ENCODE results near the gene LY6G5C. TPM values are rescaled to one million over a fixed set of nuclear protein-coding genes. Genes with fewer than 3 reads are reported as not detected.

Gene LY6G5C
- total and polyA plus RNA-seq, 2 of the 13 experiments (the other 11 are each of a cell fraction or from before 2014, with no cell fraction given) = 0.33 to 0.55 TPM

DNA sequence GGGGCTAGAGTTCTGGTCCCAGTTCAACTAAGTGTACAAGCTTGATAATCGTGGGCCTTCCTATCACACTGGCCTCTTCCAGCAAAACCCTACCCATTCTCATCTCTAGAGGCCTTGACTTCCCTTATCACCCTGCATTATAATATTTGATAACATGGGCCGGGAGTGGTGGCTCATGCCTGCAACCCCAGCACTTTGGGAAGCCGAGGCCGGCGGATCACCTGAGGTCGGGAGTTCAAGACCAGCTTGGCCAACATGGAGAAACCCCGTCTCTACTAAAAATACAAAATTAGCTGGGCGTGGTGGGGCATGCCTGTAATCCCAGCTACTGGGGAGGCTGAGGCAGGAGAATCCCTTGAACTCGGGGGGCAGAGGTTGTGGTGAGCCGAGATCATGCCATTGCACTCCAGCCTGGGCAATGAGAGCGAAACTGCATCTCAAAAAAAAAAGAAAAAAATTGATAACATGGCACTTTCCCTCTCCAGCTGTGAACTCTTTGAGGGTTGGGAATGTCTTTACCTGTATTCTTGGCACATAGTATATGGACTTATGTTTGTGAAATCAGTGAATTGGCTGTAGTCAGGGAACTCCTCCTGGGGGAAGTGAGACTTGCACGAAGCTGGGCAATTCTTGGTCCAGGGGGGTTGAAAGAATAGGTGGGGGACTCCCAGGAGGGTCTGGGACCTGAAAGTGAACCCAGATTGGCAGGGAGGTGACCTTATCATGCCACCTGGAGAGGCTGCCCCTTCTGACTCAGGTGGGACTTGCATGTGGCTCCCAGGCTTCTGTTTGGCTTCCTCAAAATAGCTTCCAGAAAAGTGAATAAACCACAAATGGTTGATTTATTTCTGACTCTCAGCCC is 19.4 kb downstream of the LY6G5C start (continued):
- TF ChIP-seq BCL6 (CRISPR knock-in tag; IDR thresholded peaks at IDR 0.05) = no peak
- 0 out of 2 replicates have a peak, but pooled peaks have one; percentile 5 for TF ChIP-seq TARDBP (CRISPR knock-in tag; IDR thresholded peaks at IDR 0.05)
- no peak for TF ChIP-seq ZKSCAN5 (CRISPR knock-in tag; IDR thresholded peaks at IDR 0.05)
- no peak for TF ChIP-seq ZNF121 (CRISPR knock-in tag; IDR thresholded peaks at IDR 0.05)
- TF ChIP-seq, protein P1, sequence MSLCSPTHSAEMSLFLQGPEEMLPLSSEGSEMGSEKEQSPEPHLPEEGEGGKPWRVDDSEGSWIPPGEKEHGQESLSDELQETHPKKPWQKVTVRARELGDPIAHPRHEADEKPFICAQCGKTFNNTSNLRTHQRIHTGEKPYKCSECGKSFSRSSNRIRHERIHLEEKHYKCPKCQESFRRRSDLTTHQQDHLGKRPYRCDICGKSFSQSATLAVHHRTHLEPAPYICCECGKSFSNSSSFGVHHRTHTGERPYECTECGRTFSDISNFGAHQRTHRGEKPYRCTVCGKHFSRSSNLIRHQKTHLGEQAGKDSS (CRISPR knock-in tag; IDR thresholded peaks at IDR 0.05; ENCODE audit: borderline replicate concordance, low read depth) = no peak
- no peak for TF ChIP-seq RCOR2 (CRISPR knock-in tag; IDR thresholded peaks at IDR 0.05)
- TF ChIP-seq CHCHD3 (CRISPR knock-in tag; IDR thresholded peaks at IDR 0.05) = no peak
- no peak for TF ChIP-seq ZNF782 (CRISPR knock-in tag; IDR thresholded peaks at IDR 0.05; ENCODE audit: borderline replicate concordance)
- TF ChIP-seq ZNF160 (CRISPR knock-in tag; IDR thresholded peaks at IDR 0.05) = 0 out of 2 replicates have a peak, but pooled peaks have one; percentile 24
- TF ChIP-seq NFE2 (CRISPR knock-in tag; IDR thresholded peaks at IDR 0.05) = no peak
- TF ChIP-seq, protein P2, sequence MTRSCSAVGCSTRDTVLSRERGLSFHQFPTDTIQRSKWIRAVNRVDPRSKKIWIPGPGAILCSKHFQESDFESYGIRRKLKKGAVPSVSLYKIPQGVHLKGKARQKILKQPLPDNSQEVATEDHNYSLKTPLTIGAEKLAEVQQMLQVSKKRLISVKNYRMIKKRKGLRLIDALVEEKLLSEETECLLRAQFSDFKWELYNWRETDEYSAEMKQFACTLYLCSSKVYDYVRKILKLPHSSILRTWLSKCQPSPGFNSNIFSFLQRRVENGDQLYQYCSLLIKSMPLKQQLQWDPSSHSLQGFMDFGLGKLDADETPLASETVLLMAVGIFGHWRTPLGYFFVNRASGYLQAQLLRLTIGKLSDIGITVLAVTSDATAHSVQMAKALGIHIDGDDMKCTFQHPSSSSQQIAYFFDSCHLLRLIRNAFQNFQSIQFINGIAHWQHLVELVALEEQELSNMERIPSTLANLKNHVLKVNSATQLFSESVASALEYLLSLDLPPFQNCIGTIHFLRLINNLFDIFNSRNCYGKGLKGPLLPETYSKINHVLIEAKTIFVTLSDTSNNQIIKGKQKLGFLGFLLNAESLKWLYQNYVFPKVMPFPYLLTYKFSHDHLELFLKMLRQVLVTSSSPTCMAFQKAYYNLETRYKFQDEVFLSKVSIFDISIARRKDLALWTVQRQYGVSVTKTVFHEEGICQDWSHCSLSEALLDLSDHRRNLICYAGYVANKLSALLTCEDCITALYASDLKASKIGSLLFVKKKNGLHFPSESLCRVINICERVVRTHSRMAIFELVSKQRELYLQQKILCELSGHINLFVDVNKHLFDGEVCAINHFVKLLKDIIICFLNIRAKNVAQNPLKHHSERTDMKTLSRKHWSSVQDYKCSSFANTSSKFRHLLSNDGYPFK (CRISPR knock-in tag; IDR thresholded peaks at IDR 0.05; ENCODE audit: borderline replicate concordance) = 0 out of 2 replicates have a peak, but pooled peaks have one; percentile 18
- no peak for TF ChIP-seq SP5 (CRISPR knock-in tag; IDR thresholded peaks at IDR 0.05; ENCODE audit: borderline replicate concordance, low read depth)
- no peak for TF ChIP-seq TCF7 (IDR thresholded peaks at IDR 0.05; ENCODE audit: low read depth)
- no peak for TF ChIP-seq ATF1 (CRISPR knock-in tag; IDR thresholded peaks at IDR 0.05)
- TF ChIP-seq, protein P3, sequence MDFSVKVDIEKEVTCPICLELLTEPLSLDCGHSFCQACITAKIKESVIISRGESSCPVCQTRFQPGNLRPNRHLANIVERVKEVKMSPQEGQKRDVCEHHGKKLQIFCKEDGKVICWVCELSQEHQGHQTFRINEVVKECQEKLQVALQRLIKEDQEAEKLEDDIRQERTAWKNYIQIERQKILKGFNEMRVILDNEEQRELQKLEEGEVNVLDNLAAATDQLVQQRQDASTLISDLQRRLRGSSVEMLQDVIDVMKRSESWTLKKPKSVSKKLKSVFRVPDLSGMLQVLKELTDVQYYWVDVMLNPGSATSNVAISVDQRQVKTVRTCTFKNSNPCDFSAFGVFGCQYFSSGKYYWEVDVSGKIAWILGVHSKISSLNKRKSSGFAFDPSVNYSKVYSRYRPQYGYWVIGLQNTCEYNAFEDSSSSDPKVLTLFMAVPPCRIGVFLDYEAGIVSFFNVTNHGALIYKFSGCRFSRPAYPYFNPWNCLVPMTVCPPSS (IDR thresholded peaks at IDR 0.05) = no peak
- TF ChIP-seq PITX1 (CRISPR knock-in tag; IDR thresholded peaks at IDR 0.05) = no peak
- TF ChIP-seq ARHGAP35 (CRISPR knock-in tag; IDR thresholded peaks at IDR 0.05; ENCODE audit: borderline replicate concordance) = no peak
- TF ChIP-seq, protein P4, sequence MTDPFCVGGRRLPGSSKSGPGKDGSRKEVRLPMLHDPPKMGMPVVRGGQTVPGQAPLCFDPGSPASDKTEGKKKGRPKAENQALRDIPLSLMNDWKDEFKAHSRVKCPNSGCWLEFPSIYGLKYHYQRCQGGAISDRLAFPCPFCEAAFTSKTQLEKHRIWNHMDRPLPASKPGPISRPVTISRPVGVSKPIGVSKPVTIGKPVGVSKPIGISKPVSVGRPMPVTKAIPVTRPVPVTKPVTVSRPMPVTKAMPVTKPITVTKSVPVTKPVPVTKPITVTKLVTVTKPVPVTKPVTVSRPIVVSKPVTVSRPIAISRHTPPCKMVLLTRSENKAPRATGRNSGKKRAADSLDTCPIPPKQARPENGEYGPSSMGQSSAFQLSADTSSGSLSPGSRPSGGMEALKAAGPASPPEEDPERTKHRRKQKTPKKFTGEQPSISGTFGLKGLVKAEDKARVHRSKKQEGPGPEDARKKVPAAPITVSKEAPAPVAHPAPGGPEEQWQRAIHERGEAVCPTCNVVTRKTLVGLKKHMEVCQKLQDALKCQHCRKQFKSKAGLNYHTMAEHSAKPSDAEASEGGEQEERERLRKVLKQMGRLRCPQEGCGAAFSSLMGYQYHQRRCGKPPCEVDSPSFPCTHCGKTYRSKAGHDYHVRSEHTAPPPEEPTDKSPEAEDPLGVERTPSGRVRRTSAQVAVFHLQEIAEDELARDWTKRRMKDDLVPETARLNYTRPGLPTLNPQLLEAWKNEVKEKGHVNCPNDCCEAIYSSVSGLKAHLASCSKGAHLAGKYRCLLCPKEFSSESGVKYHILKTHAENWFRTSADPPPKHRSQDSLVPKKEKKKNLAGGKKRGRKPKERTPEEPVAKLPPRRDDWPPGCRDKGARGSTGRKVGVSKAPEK (CRISPR knock-in tag; IDR thresholded peaks at IDR 0.05; ENCODE audit: borderline replicate concordance) = 0 out of 2 replicates have a peak, but pooled peaks have one; percentile 1
- TF ChIP-seq ZNF616 (CRISPR knock-in tag; IDR thresholded peaks at IDR 0.05; ENCODE audit: low read depth) = no peak
- TF ChIP-seq, protein P5, sequence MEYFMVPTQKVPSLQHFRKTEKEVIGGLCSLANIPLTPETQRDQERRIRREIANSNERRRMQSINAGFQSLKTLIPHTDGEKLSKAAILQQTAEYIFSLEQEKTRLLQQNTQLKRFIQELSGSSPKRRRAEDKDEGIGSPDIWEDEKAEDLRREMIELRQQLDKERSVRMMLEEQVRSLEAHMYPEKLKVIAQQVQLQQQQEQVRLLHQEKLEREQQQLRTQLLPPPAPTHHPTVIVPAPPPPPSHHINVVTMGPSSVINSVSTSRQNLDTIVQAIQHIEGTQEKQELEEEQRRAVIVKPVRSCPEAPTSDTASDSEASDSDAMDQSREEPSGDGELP (IDR thresholded peaks at IDR 0.05; ENCODE audit: borderline replicate concordance, low read depth) = no peak
- no peak for TF ChIP-seq SMARCE1 (IDR thresholded peaks at IDR 0.05; ENCODE audit: borderline replicate concordance)
